NT2/D1 (cell line): ENCODE data around the gene CPNE1.

Experiments
- SUZ12 ChIP-seq: IDR thresholded peaks from 2 replicates; pipeline ENCODE4 v1.6.1; 2011; ENCODE audit not compliant: insufficient read length, insufficient read depth; ENCODE audit errors: extremely low read depth
- YY1 ChIP-seq: IDR thresholded peaks from 2 replicates; pipeline ENCODE4 v1.6.1; 2011; ENCODE audit not compliant: insufficient read length, insufficient read depth
- ZNF274 ChIP-seq: IDR thresholded peaks from 2 replicates; pipeline ENCODE4 v1.6.1; 2011; ENCODE audit warnings: mild to moderate bottlenecking, low read depth, low read length

DNA sequence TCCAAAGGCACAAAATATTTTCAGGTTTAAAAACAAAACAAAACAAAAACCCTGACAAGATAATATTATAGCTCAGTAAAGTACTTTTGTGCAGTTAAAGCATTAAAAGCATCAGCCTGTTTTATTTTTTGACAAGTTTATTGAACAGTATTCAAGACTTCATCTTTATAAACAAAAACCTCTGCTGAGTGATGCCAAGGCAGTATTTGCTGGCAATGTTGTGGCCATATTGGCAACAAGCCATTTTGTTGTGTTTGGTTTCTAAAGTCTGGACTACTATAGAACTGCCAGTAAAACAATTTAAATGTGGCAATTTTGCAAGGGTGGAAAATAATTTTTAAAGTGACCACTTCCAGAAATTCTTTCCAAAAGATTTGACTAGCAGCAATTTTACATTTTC is 15.9 kb downstream of the CPNE1 start:
- TF ChIP-seq SUZ12 (no peak), ZNF274 (no peak), YY1 (no peak)
